ENCODE data around the gene NFYB. TPM values are rescaled to one million over a fixed set of nuclear protein-coding genes. Genes with fewer than 3 reads are reported as not detected.

The NFYB gene
- total RNA-seq, 1 experiment from 2014 or later, result 36.7 TPM

GRCh38 chr12:104105461-104105860, 32.5 kb downstream of the NFYB start:
- H3K36me3 ChIP-seq (ENCODE audit: low read depth), result no peaks in the 10 kb centered on the region
- intact Hi-C loops (cut with micrococcal nuclease; ENCODE audit: unreplicated experiment), result loop anchor here (5.0 kb wide), 1 partner anchor 138 kb away; the partner anchor contains the start of gene TDG
- H3K79me2 ChIP-seq (ENCODE audit: low read depth), result no peaks in the 10 kb centered on the region
- H3K27ac ChIP-seq, result no peak overlapping the region
- no peak overlapping the region for H3K4me2 ChIP-seq
- BruUV-seq (replicated peaks), result no TSS peak
- no peak overlapping the region for H3K4me3 ChIP-seq
- H2AFZ ChIP-seq, result no peak overlapping the region
- no peaks in the 10 kb centered on the region for H3K4me1 ChIP-seq (replicated peaks; ENCODE audit: insufficient read depth)
- TF ChIP-seq EZH2 (IDR thresholded peaks at IDR 0.05; ENCODE audit: low read depth), result no peak
- TF ChIP-seq CTCF (conservative IDR thresholded peaks at IDR 0.05), result no peak
- no peaks in the 10 kb centered on the region for H3K9me2 ChIP-seq (ENCODE audit: insufficient read depth)
- ChIA-PET POLR2A (ENCODE audit: unreplicated experiment) (no interaction called here), CTCF (no interaction called here)
- no peaks in the 10 kb centered on the region for H3K9me3 ChIP-seq (ENCODE audit: insufficient read depth, low read depth)
- H4K20me1 ChIP-seq (ENCODE audit: insufficient read depth), result no peaks in the 10 kb centered on the region
- DNase-seq, result no peak
- no peaks in the 10 kb centered on the region for H3K27me3 ChIP-seq (ENCODE audit: insufficient read depth, low read depth)
- H3F3A ChIP-seq (ENCODE audit: insufficient read depth, low read depth), result peaks cover 5% of the 10 kb centered on the region; the same call in 1 of the 2 replicates

- H3K36me3 ChIP-seq (ENCODE audit: low read depth), result peaks cover 8% of the 10 kb centered on the region; the same call in 1 of the 2 replicates
- no peaks in the 10 kb centered on the region for H3K9me3 ChIP-seq (ENCODE audit: insufficient read depth, low read depth)
- H3K4me1 ChIP-seq (replicated peaks; ENCODE audit: insufficient read depth), result no peaks in the 10 kb centered on the region
- H3K4me2 ChIP-seq, result no peak overlapping the region
- CTCF ChIA-PET, result no interaction called here
- no peaks in the 10 kb centered on the region for H3K27me3 ChIP-seq (ENCODE audit: insufficient read depth, low read depth)
- no peaks in the 10 kb centered on the region; the same call in 1 of the 2 replicates for H3F3A ChIP-seq (ENCODE audit: insufficient read depth, low read depth)
- BruUV-seq (replicated peaks), result no TSS peak
- H4K20me1 ChIP-seq (ENCODE audit: insufficient read depth), result no peaks in the 10 kb centered on the region
- POLR2A ChIA-PET (ENCODE audit: unreplicated experiment), result no interaction called here
- H3K79me2 ChIP-seq (ENCODE audit: low read depth), result no peaks in the 10 kb centered on the region
- H3K4me3 ChIP-seq, result no peak overlapping the region
- no peaks in the 10 kb centered on the region for H3K9me2 ChIP-seq (ENCODE audit: insufficient read depth)
- intact Hi-C loops (cut with micrococcal nuclease; ENCODE audit: unreplicated experiment), result no loop called here
- no peak overlapping the region for H3K27ac ChIP-seq
- TF ChIP-seq CTCF (conservative IDR thresholded peaks at IDR 0.05) (no peak), EZH2 (IDR thresholded peaks at IDR 0.05; ENCODE audit: low read depth) (no peak)
- no peak for DNase-seq
- H2AFZ ChIP-seq, result no peak overlapping the region
Observed at GRCh38 chr12:104097954-104098353, 40.1 kb downstream of the NFYB start.

- H3K27me3 ChIP-seq (ENCODE audit: insufficient read depth, low read depth), result no peaks in the 10 kb centered on the region
- intact Hi-C loops (cut with micrococcal nuclease; ENCODE audit: unreplicated experiment), result no loop called here
- no peaks in the 10 kb centered on the region for H4K20me1 ChIP-seq (ENCODE audit: insufficient read depth)
- DNase-seq, result no peak
- H3K9me2 ChIP-seq (ENCODE audit: insufficient read depth), result no peaks in the 10 kb centered on the region
- no peak overlapping the region for H3K4me3 ChIP-seq
- no peaks in the 10 kb centered on the region for H3K9me3 ChIP-seq (ENCODE audit: insufficient read depth, low read depth)
- no peaks in the 10 kb centered on the region for H3K4me1 ChIP-seq (replicated peaks; ENCODE audit: insufficient read depth)
- H3F3A ChIP-seq (ENCODE audit: insufficient read depth, low read depth), result no peaks in the 10 kb centered on the region
- H3K36me3 ChIP-seq (ENCODE audit: low read depth), result peaks cover 8% of the 10 kb centered on the region; the same call in 1 of the 2 replicates
- no peaks in the 10 kb centered on the region for H3K79me2 ChIP-seq (ENCODE audit: low read depth)
- BruUV-seq (replicated peaks), result no TSS peak
- no peak for TF ChIP-seq CTCF (conservative IDR thresholded peaks at IDR 0.05)
- no peak for TF ChIP-seq EZH2 (IDR thresholded peaks at IDR 0.05; ENCODE audit: low read depth)
- H3K4me2 ChIP-seq, result no peak overlapping the region
- H3K27ac ChIP-seq, result no peak overlapping the region
- ChIA-PET POLR2A (ENCODE audit: unreplicated experiment) (no interaction called here), CTCF (no interaction called here)
- H2AFZ ChIP-seq, result no peak overlapping the region
Observed at GRCh38 chr12:104095289-104095688, 42.7 kb downstream of the NFYB start.

All from PC-9 (cell line).